GM19099 (cell line): Measurements from ENCODE around the gene HIPK2.

Experiments
- POLR2A ChIP-seq: IDR thresholded peaks from 3 replicates; pipeline ENCODE4 v1.6.1; 2011; ENCODE audit warnings: low read depth; ENCODE audit not compliant: insufficient read length; ENCODE audit errors: extremely low read depth

Gene HIPK2

GRCh38 chr7:139749545-139749944 lies 28.3 kb downstream of the HIPK2 start:
- no peak for TF ChIP-seq POLR2A

GRCh38 chr7:139748941-139749340 lies 28.9 kb downstream of the HIPK2 start:
- TF ChIP-seq POLR2A: no peak

- TF ChIP-seq POLR2A: no peak
Measured at GRCh38 chr7:139748373-139748765, 29.4 kb downstream of the HIPK2 start.

GRCh38 chr7:139747662-139748372 lies 30.0 kb downstream of the HIPK2 start:
- TF ChIP-seq POLR2A: no peak

GRCh38 chr7:139746652-139747051 lies 31.1 kb downstream of the HIPK2 start:
- TF ChIP-seq POLR2A: no peak

GRCh38 chr7:139745678-139746143 lies 32.1 kb downstream of the HIPK2 start:
- no peak for TF ChIP-seq POLR2A

GRCh38 chr7:139744768-139745677 lies 32.8 kb downstream of the HIPK2 start:
- TF ChIP-seq POLR2A: no peak

GRCh38 chr7:139743967-139744767 lies 33.6 kb downstream of the HIPK2 start:
- TF ChIP-seq POLR2A: no peak

- TF ChIP-seq POLR2A: no peak
Measured at GRCh38 chr7:139743267-139743966, 34.4 kb downstream of the HIPK2 start.

GRCh38 chr7:139741789-139742344 lies 35.9 kb downstream of the HIPK2 start:
- no peak for TF ChIP-seq POLR2A

- no peak for TF ChIP-seq POLR2A
Measured at GRCh38 chr7:139741239-139741638, 36.6 kb downstream of the HIPK2 start.

- no peak for TF ChIP-seq POLR2A
Measured at GRCh38 chr7:139739863-139740597, 37.8 kb downstream of the HIPK2 start.

GRCh38 chr7:139738772-139739171 lies 39.0 kb downstream of the HIPK2 start:
- no peak for TF ChIP-seq POLR2A
